ENCODE data around the gene TKT.

- TF ChIP-seq BHLHE40 (IDR thresholded peaks at IDR 0.05; ENCODE audit: borderline replicate concordance) (no peak), FOXA1 (IDR thresholded peaks at IDR 0.05) (no peak), LEF1 (IDR thresholded peaks at IDR 0.05; ENCODE audit: borderline replicate concordance) (0 out of 2 replicates have a peak, but pooled peaks have one; percentile 61)
Measured at GRCh38 chr3:53255423-53255774, 423 bp downstream of the TKT start.
